IMR-90 (cell line): ENCODE measurements around the gene PALLD. TPM values are rescaled to one million over a fixed set of nuclear protein-coding genes. Genes with fewer than 3 reads are reported as not detected.

Source experiments
- ATAC-seq: fragments of 200-7000 bp; cut with Tn5 transposase; 2 replicates; pipeline ENCODE4 v1.9.1; 2020; ENCODE audit warnings: low read depth, mild to moderate bottlenecking, moderate library complexity
- BruUV-seq: library from RNA; stranded (reverse); fragments of 400-500 nt; replicated peaks from 2 replicates; lab custom pipeline; 2021; lab: Mats Ljungman, UMichigan
- CTCF ChIA-PET: fragments of 300-600 bp; formaldehyde crosslinking; extraction: SDS; loops from one replicate; lab custom pipeline; 2021; ENCODE audit warnings: antibody characterized with exemption; lab: Yijun Ruan, JAX
- POLR2A ChIA-PET: fragments of 300-600 bp; sonication (Branson Sonifier 250); formaldehyde crosslinking; loops from one replicate; lab custom pipeline; 2022; ENCODE audit warnings: antibody characterized with exemption; ENCODE audit not compliant: unreplicated experiment; lab: Charles Lee
- DNase-seq: peaks from one replicate; pipeline ENCODE4 v3.0.0; 2013
- H2AFZ ChIP-seq: replicated peaks from 2 replicates; pipeline ENCODE3; 2013; ENCODE audit warnings: low read length, mild to moderate bottlenecking; ENCODE audit not compliant: poor library complexity
- H2AK5ac ChIP-seq: 2 replicates; pipeline ENCODE4 v1.6.1; 2013; ENCODE audit warnings: low read depth, low read length, inconsistent platforms
- H2AK9ac ChIP-seq: replicated peaks from 2 replicates; pipeline ENCODE3; 2013; ENCODE audit warnings: mild to moderate bottlenecking, low read depth, low read length, moderate library complexity; ENCODE audit not compliant: poor library complexity
- H2BK120ac ChIP-seq: 2 replicates; pipeline ENCODE4 v1.6.1; 2013; ENCODE audit warnings: low read depth, low read length, inconsistent platforms
- H2BK15ac ChIP-seq: 3 replicates; pipeline ENCODE4 v1.6.1; 2013; ENCODE audit warnings: low read depth, low read length, inconsistent platforms
- H2BK20ac ChIP-seq: 2 replicates; pipeline ENCODE4 v1.6.1; 2013; ENCODE audit warnings: low read depth, mild to moderate bottlenecking, inconsistent platforms, low read length, moderate library complexity
- H2BK5ac ChIP-seq: 2 replicates; pipeline ENCODE4 v1.6.1; 2013; ENCODE audit warnings: mild to moderate bottlenecking, low read depth, low read length, inconsistent platforms; ENCODE audit not compliant: poor library complexity, severe bottlenecking
- H3K14ac ChIP-seq: replicated peaks from 2 replicates; pipeline ENCODE4 v1.6.1; 2013; ENCODE audit warnings: low read depth, low read length, inconsistent platforms
- H3K18ac ChIP-seq: 2 replicates; pipeline ENCODE4 v1.6.1; 2013; ENCODE audit warnings: low read depth, low read length, control low read depth
- H3K23ac ChIP-seq: 2 replicates; pipeline ENCODE4 v1.6.1; 2013; ENCODE audit warnings: low read depth, low read length, inconsistent platforms
- H3K27ac ChIP-seq: 2 replicates; pipeline ENCODE4 v1.5.1; 2013; ENCODE audit warnings: mild to moderate bottlenecking, control low read depth, low read length; ENCODE audit not compliant: insufficient read depth
- H3K27me3 ChIP-seq: 2 replicates; pipeline ENCODE4 v1.6.1; 2013; ENCODE audit warnings: low read length; ENCODE audit not compliant: control insufficient read depth, insufficient read depth
- H3K36me3 ChIP-seq: 2 replicates; pipeline ENCODE4 v1.6.1; 2013; ENCODE audit warnings: low read length, mixed read lengths; ENCODE audit not compliant: control insufficient read depth, insufficient read depth
- H3K4ac ChIP-seq: 2 replicates; pipeline ENCODE4 v1.6.1; 2013; ENCODE audit warnings: low read depth, low read length, inconsistent platforms
- H3K4me1 ChIP-seq: 2 replicates; pipeline ENCODE4 v1.6.1; 2013; ENCODE audit warnings: low read length, mixed read lengths; ENCODE audit not compliant: control insufficient read depth, insufficient read depth
- H3K4me2 ChIP-seq: 2 replicates; pipeline ENCODE4 v1.6.1; 2013; ENCODE audit warnings: low read depth, mild to moderate bottlenecking, control low read depth, low read length, moderate library complexity
- H3K4me3 ChIP-seq: 2 replicates; pipeline ENCODE4 v1.5.1; 2013; ENCODE audit warnings: low read depth, mild to moderate bottlenecking, control low read depth, low read length, moderate library complexity; ENCODE audit not compliant: insufficient read depth
- H3K56ac ChIP-seq: 2 replicates; pipeline ENCODE4 v1.6.1; 2013; ENCODE audit warnings: low read length, inconsistent platforms; ENCODE audit not compliant: insufficient read depth; ENCODE audit errors: extremely low read depth
- H3K79me1 ChIP-seq, 2 experiments: 2 replicates each; pipeline ENCODE4 v1.6.1; 2013; ENCODE audit warnings: low read length in 2 of 2, inconsistent platforms in 1 of 2, low read depth in 1 of 2
- H3K9ac ChIP-seq: 2 replicates; pipeline ENCODE4 v1.6.1; 2013; ENCODE audit warnings: low read depth, low read length, control low read depth
- H3K9me1 ChIP-seq: 2 replicates; pipeline ENCODE4 v1.6.1; 2013; ENCODE audit warnings: low read length, inconsistent platforms; ENCODE audit not compliant: insufficient read depth
- H3K9me3 ChIP-seq: 2 replicates; pipeline ENCODE4 v1.6.1; 2013; ENCODE audit warnings: low read length; ENCODE audit not compliant: control insufficient read depth, insufficient read depth
- H4K20me1 ChIP-seq: 2 replicates; pipeline ENCODE4 v1.6.1; 2013; ENCODE audit warnings: low read length, inconsistent platforms; ENCODE audit not compliant: insufficient read depth
- H4K5ac ChIP-seq: 2 replicates; pipeline ENCODE4 v1.6.1; 2013; ENCODE audit warnings: mild to moderate bottlenecking, low read depth, low read length, control low read depth
- H4K8ac ChIP-seq, 2 experiments: 2 replicates each; pipeline ENCODE4 v1.6.1; 2013; ENCODE audit warnings: low read depth in 2 of 2, low read length in 2 of 2, control low read depth in 1 of 2, inconsistent platforms in 1 of 2
- H4K91ac ChIP-seq: 2 replicates; pipeline ENCODE4 v1.6.1; 2013; ENCODE audit warnings: low read depth, low read length, inconsistent platforms; ENCODE audit not compliant: insufficient read depth
- BHLHE40 ChIP-seq: fragments of 150-350 bp; IDR thresholded peaks from 2 replicates; pipeline ENCODE4 v1.6.1; 2016; ENCODE audit warnings: mild to moderate bottlenecking, low read depth, low read length
- CEBPB ChIP-seq: IDR thresholded peaks from 2 replicates; pipeline ENCODE4 v1.6.1; 2012; ENCODE audit warnings: low read depth, low read length, improper control_type of control experiment
- CTCF ChIP-seq: conservative IDR thresholded peaks from 2 replicates; pipeline ENCODE4 v1.5.1; 2012; ENCODE audit warnings: mild to moderate bottlenecking, low read depth, low read length, improper control_type of control experiment
- FOS ChIP-seq: fragments of 150-350 bp; IDR thresholded peaks from 2 replicates; pipeline ENCODE4 v1.6.1; 2016; ENCODE audit warnings: low read depth, low read length
- MAFK ChIP-seq: IDR thresholded peaks from 2 replicates; pipeline ENCODE4 v1.6.1; 2012; ENCODE audit warnings: low read depth, low read length, improper control_type of control experiment
- NFE2L2 ChIP-seq: fragments of 150-350 bp; IDR thresholded peaks from 2 replicates; pipeline ENCODE4 v1.6.1; 2016; ENCODE audit warnings: low read depth, mild to moderate bottlenecking, low read length
- SMC3 ChIP-seq: fragments of 150-350 bp; IDR thresholded peaks from 2 replicates; pipeline ENCODE4 v1.6.1; 2016; ENCODE audit warnings: low read depth, mild to moderate bottlenecking, antibody characterized with exemption, low read length, moderate library complexity
- WGBS, 2 experiments: methylation state at CpG; one replicate each; pipeline versions ENCODE4 v1.1.5 to v1.1.7; 2013; ENCODE audit warnings: missing lambda C conversion rate in 2 of 2; ENCODE audit not compliant: insufficient read length in 1 of 2; ENCODE audit errors: extremely low coverage in 2 of 2; 5-methylcytosine and 5-hydroxymethylcytosine counted together
- dilution Hi-C: fragments of 300-500 bp; cut with HindIII; formaldehyde crosslinking; loops from one replicate; pipeline ENCODE4 v1.14.3; 2018; ENCODE audit warnings: low sequenced_read_pairs; ENCODE audit not compliant: unreplicated experiment
- in situ Hi-C: fragments of 300-500 bp; cut with MboI; formaldehyde crosslinking; loops from 3 replicates; pipeline ENCODE4 v1.14.3; 2019; ENCODE audit warnings: low sequenced_read_pairs, inconsistent platforms, mixed read lengths
- intact Hi-C: fragments of 100-400 bp; cut with micrococcal nuclease; formaldehyde crosslinking; loops from 2 replicates; pipeline ENCODE4 v1.10.0; 2022
- polyA plus RNA-seq, 3 experiments: library from polyadenylated mRNA; depleted of rRNA; stranded (reverse); fragments of >200 nt; gene quantifications; 2 replicates each; pipeline ENCODE4 v1.2.3, GENCODE V29; 2012; ENCODE audit warnings: low replicate concordance in 1 of 3
- total RNA-seq: library from RNA; depleted of rRNA; stranded (reverse); fragments of >200 nt; gene quantifications from 2 replicates; pipeline ENCODE4 v1.2.3, GENCODE V29; 2012
- TF ChIP-seq, protein P1 (sequence below): fragments of 150-350 bp; IDR thresholded peaks from 2 replicates; pipeline ENCODE4 v1.6.1; 2017; ENCODE audit warnings: mild to moderate bottlenecking, antibody characterized with exemption, low read length, low read depth

Gene PALLD
- total and polyA plus RNA-seq, 2 of the 4 experiments (the other 2 are of a cell fraction): 91.0 to 91.9 TPM

DNA sequence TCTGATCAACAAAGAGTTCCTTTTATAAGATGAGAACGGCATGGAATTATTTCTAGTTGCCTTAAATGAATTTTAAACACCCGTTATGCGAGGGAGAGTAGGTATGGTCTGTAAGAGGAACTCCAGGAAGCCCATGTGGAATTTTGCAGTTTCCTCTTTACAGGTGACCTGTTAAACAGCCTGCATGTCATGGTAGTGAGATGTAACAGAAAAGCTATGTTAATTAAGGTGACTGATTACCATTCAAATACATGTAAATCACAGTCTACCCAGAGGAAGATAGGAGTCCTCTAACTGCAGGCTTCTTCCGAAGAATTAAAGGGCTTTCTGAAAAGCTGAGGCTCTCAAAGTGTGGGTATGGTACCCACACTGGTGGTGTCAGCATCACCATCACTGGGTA, 349.6 kb downstream of the PALLD start:
- ATAC-seq (no peak), DNase-seq (no peak)
- Histone ChIP-seq H4K5ac (no peak overlapping the region), H3K23ac (peak overlapping the region; percentile 13; the same call in 1 of the 2 replicates), H4K91ac (no peak overlapping the region), H2AK5ac (no peak overlapping the region), H4K20me1 (peaks cover 49% of the 10 kb centered on the region), H2BK20ac (no peak overlapping the region; the same call in 1 of the 2 replicates), H3K27ac (peak overlapping the region; percentile 43; the same call in 1 of the 2 replicates), H3K4me3 (no peak overlapping the region), H3K27me3 (no peaks in the 10 kb centered on the region), H2BK5ac (peak overlapping the region; percentile 38), H2BK120ac (no peak overlapping the region), H2AK9ac (no peak overlapping the region), H3K9me1 (peaks cover 15% of the 10 kb centered on the region), H3K14ac (0 out of 2 replicates have a peak overlapping the region, but pooled peaks have one; percentile 10), H3K4me1 (peaks cover 28% of the 10 kb centered on the region), H3K36me3 (peaks cover 15% of the 10 kb centered on the region), H3K4me2 (no peak overlapping the region), H4K8ac (no peak overlapping the region; a peak in 1 of 4 replicates), H3K4ac (no peak overlapping the region), H3K56ac (no peak overlapping the region), H3K79me1 (peaks cover 24 to 80% of the 10 kb centered on the region in 2 experiments), H2BK15ac (no peak overlapping the region), H3K18ac (peak overlapping the region; percentile 6; the same call in 1 of the 2 replicates), H3K9me3 (no peaks in the 10 kb centered on the region), H3K9ac (no peak overlapping the region), H2AFZ (no peak overlapping the region)
- dilution Hi-C loops: no loop called here
- WGBS, 2 experiments: 100% methylated on average over 2 of the region's 4 CpGs; no CpG with 5 or more reads in 1 of the 2 experiments
- ChIA-PET CTCF (interaction anchor here (1.0 kb wide), 1 partner anchor 18 kb away, joined by 3 read pairs; no protein-coding TSS in a partner anchor), POLR2A (no interaction called here)
- intact Hi-C loops: loop anchor here (5.0 to 10.0 kb wide), 2 partner anchors 134 to 332 kb away; no protein-coding TSS in a partner anchor
- TF ChIP-seq SMC3 (no peak), CEBPB (no peak), CTCF (no peak), FOS (no peak), BHLHE40 (no peak), MAFK (no peak), NFE2L2 (no peak)
- TF ChIP-seq, protein P1, sequence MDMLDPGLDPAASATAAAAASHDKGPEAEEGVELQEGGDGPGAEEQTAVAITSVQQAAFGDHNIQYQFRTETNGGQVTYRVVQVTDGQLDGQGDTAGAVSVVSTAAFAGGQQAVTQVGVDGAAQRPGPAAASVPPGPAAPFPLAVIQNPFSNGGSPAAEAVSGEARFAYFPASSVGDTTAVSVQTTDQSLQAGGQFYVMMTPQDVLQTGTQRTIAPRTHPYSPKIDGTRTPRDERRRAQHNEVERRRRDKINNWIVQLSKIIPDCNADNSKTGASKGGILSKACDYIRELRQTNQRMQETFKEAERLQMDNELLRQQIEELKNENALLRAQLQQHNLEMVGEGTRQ: no peak
- in situ Hi-C loops: no loop called here
- no TSS peak for BruUV-seq
